Esophagus squamous epithelium (tissue), 5 donors: Measurements from ENCODE around the gene ADAM19. TPM values are rescaled to one million over a fixed set of nuclear protein-coding genes. Genes with fewer than 3 reads are reported as not detected.
A peak's percentile ranks its signal among the peaks of the same experiment; 100 is the strongest.

Source experiments
- DNase-seq: peaks from one replicate; lab custom pipeline; 2025; lab: John Stamatoyannopoulos, UW
- H3K27ac ChIP-seq, 4 donors: fragments of 200-600 bp; sonication (generic); one replicate each; pipeline ENCODE4 v1.5.1; 2016 to 2019; ENCODE audit warnings: mild to moderate bottlenecking in 1 of 4
- H3K27me3 ChIP-seq, 4 donors: fragments of 200-600 bp; sonication (generic); 1 replicate in 3 of 4; 2 replicates in 1 of 4; pipeline versions ENCODE4 v1.5.1 to v1.6.0; 2017 to 2021; ENCODE audit warnings: antibody characterized with exemption in 1 of 4
- H3K36me3 ChIP-seq, 3 donors: fragments of 200-600 bp; sonication (generic); one replicate each; pipeline ENCODE4 v1.5.1; 2016 to 2019
- H3K4me1 ChIP-seq, 3 donors: fragments of 200-600 bp; sonication (generic); one replicate each; pipeline ENCODE4 v1.5.1; 2017 to 2019
- H3K4me3 ChIP-seq, 4 donors: fragments of 200-600 bp; sonication (generic); 1 replicate in 3 of 4; 2 replicates in 1 of 4; pipeline ENCODE4 v1.5.1; 2016 to 2019; ENCODE audit warnings: mild to moderate bottlenecking in 2 of 4, moderate library complexity in 1 of 4
- H3K9me3 ChIP-seq, 3 donors: fragments of 200-600 bp; sonication (generic); one replicate each; pipeline ENCODE4 v1.5.1; 2016 to 2019
- CTCF ChIP-seq, 6 experiments: fragments of 450-650 bp in 4 of 6; fragments of 200-600 bp in 2 of 6; sonication (generic) in 2 of 6; IDR thresholded peaks; one replicate each; pipeline ENCODE4 v1.5.1; 2016 to 2019; ENCODE audit warnings: antibody characterized with exemption in 6 of 6, mild to moderate bottlenecking in 4 of 6, moderate library complexity in 4 of 6
- POLR2A ChIP-seq, 4 donors: fragments of 450-650 bp; IDR thresholded peaks; one replicate each; pipeline ENCODE4 v1.6.1; 2017; ENCODE audit warnings: antibody characterized with exemption in 4 of 4, mild to moderate bottlenecking in 4 of 4, moderate library complexity in 3 of 4
- WGBS, 2 donors: methylation state at CpG; one replicate each; pipeline ENCODE4 v1.1.5; 2018; 5-methylcytosine and 5-hydroxymethylcytosine counted together
- intact Hi-C: fragments of 100-400 bp; cut with DNase I; formaldehyde crosslinking; loops from one replicate; pipeline ENCODE4 v1.15.0; 2022
- total RNA-seq, 4 donors: library from RNA; depleted of rRNA; stranded (reverse); fragments of >200 nt; gene quantifications; one replicate each; pipeline ENCODE4 v1.1.0, GENCODE V29; 2016
- donor health status: DM: yes; HTN: yes; CAD: no.

ADAM19 gene
- total RNA-seq, 4 donors from 2014 or later = 1.9 to 11.6 (median 4.3) TPM

GRCh38 chr5:157476702-157477408 lies 98.7 kb downstream of the ADAM19 start:
- no peak for DNase-seq
- intact Hi-C loops = loop anchor here (5.0 to 10.0 kb wide), 2 partner anchors 45 to 132 kb away; a partner anchor contains a TSS
- peak overlapping the region in 1 of 4 donors; percentile 62 for H3K27ac ChIP-seq

GRCh38 chr5:157475432-157475831 lies 100.1 kb downstream of the ADAM19 start:
- Histone ChIP-seq H3K27me3 (no peaks in the 10 kb centered on the region), H3K27ac (no peak overlapping the region), H3K9me3 (no peaks in the 10 kb centered on the region), H3K4me3 (no peak overlapping the region), H3K36me3 (peaks cover 0 to 41% (median 0%) of the 10 kb centered on the region in 3 donors), H3K4me1 (peaks cover 0 to 20% (median 0%) of the 10 kb centered on the region in 3 donors)
- TF ChIP-seq POLR2A (IDR thresholded peaks at IDR 0.05) (no peak), CTCF (IDR thresholded peaks at IDR 0.05) (no peak)
- DNase-seq = no peak
- intact Hi-C loops = loop anchor here (5.0 to 10.0 kb wide), 2 partner anchors 43 to 131 kb away; a partner anchor contains a TSS
- 82 to 85% methylated on average over 2 to 3 of the region's 3 CpGs for WGBS, 2 donors

More at GRCh38 chr5:157476702-157477408, 98.7 kb downstream of the ADAM19 start:
- Histone ChIP-seq H3K4me3 (no peak overlapping the region), H3K4me1 (peaks cover 0 to 20% (median 0%) of the 10 kb centered on the region in 3 donors), H3K9me3 (no peaks in the 10 kb centered on the region), H3K36me3 (peaks cover 0 to 53% (median 0%) of the 10 kb centered on the region in 3 donors), H3K27me3 (no peaks in the 10 kb centered on the region)
- TF ChIP-seq POLR2A (IDR thresholded peaks at IDR 0.05) (no peak), CTCF (IDR thresholded peaks at IDR 0.05) (peak in 5 of 6 experiments; percentile 59 to 78 (median 69))
- 57 to 64% methylated on average over 7 of the region's 7 CpGs for WGBS, 2 donors

GRCh38 chr5:157473383-157474320 lies 101.9 kb downstream of the ADAM19 start:
- no peaks in the 10 kb centered on the region for H3K27me3 ChIP-seq
- H3K4me1 ChIP-seq = peaks cover 0 to 10% (median 0%) of the 10 kb centered on the region in 3 donors
- no peak for DNase-seq
- no peak overlapping the region for H3K4me3 ChIP-seq
- 62 to 82% methylated on average over 7 of the region's 7 CpGs for WGBS, 2 donors
- H3K9me3 ChIP-seq = no peaks in the 10 kb centered on the region
- H3K36me3 ChIP-seq = peaks cover 0 to 50% (median 0%) of the 10 kb centered on the region in 3 donors
- intact Hi-C loops = loop anchor here (10.0 kb wide), 1 partner anchor 129 kb away; a partner anchor contains a TSS
- no peak overlapping the region for H3K27ac ChIP-seq
- TF ChIP-seq POLR2A (IDR thresholded peaks at IDR 0.05) = no peak
- no peak for TF ChIP-seq CTCF (IDR thresholded peaks at IDR 0.05)

- Histone ChIP-seq H3K4me1 (no peaks in the 10 kb centered on the region), H3K4me3 (no peak overlapping the region), H3K27ac (no peak overlapping the region), H3K36me3 (peaks cover 0 to 67% (median 0%) of the 10 kb centered on the region in 3 donors), H3K9me3 (no peaks in the 10 kb centered on the region), H3K27me3 (no peaks in the 10 kb centered on the region)
- WGBS, 2 donors = 100% methylated on average over 1 of the region's 1 CpG
- intact Hi-C loops = loop anchor here (10.0 kb wide), 1 partner anchor 127 kb away; a partner anchor contains a TSS
- DNase-seq = no peak
- TF ChIP-seq CTCF (IDR thresholded peaks at IDR 0.05) (peak in 5 of 6 experiments; percentile 41 to 71 (median 50)), POLR2A (IDR thresholded peaks at IDR 0.05) (no peak)
Observed at GRCh38 chr5:157471709-157472108, 103.9 kb downstream of the ADAM19 start.
